Measurements from ENCODE around the gene MED17.

GRCh38 chr11:93784935-93785360, 866 bp downstream of the MED17 start:
- TF ChIP-seq CTCF (IDR thresholded peaks at IDR 0.05 in 2 of 3, conservative IDR thresholded peaks at IDR 0.05 in 1 of 3; ENCODE audit: control insufficient read depth in 2 of 3, extremely low read depth in 1 of 3, insufficient read depth in 1 of 3, low read depth in 3 of 3, low read length in 3 of 3): no peak
- no peak for TF ChIP-seq SP1 (IDR thresholded peaks at IDR 0.05; ENCODE audit: low read depth, low read length)
- TF ChIP-seq RCOR1 (conservative IDR thresholded peaks at IDR 0.05; ENCODE audit: low read depth, low read length): no peak
- TF ChIP-seq, protein P1, sequence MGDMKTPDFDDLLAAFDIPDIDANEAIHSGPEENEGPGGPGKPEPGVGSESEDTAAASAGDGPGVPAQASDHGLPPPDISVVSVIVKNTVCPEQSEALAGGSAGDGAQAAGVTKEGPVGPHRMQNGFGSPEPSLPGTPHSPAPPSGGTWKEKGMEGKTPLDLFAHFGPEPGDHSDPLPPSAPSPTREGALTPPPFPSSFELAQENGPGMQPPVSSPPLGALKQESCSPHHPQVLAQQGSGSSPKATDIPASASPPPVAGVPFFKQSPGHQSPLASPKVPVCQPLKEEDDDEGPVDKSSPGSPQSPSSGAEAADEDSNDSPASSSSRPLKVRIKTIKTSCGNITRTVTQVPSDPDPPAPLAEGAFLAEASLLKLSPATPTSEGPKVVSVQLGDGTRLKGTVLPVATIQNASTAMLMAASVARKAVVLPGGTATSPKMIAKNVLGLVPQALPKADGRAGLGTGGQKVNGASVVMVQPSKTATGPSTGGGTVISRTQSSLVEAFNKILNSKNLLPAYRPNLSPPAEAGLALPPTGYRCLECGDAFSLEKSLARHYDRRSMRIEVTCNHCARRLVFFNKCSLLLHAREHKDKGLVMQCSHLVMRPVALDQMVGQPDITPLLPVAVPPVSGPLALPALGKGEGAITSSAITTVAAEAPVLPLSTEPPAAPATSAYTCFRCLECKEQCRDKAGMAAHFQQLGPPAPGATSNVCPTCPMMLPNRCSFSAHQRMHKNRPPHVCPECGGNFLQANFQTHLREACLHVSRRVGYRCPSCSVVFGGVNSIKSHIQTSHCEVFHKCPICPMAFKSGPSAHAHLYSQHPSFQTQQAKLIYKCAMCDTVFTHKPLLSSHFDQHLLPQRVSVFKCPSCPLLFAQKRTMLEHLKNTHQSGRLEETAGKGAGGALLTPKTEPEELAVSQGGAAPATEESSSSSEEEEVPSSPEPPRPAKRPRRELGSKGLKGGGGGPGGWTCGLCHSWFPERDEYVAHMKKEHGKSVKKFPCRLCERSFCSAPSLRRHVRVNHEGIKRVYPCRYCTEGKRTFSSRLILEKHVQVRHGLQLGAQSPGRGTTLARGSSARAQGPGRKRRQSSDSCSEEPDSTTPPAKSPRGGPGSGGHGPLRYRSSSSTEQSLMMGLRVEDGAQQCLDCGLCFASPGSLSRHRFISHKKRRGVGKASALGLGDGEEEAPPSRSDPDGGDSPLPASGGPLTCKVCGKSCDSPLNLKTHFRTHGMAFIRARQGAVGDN (IDR thresholded peaks at IDR 0.05): no peak
- no peak for TF ChIP-seq DPF2 (IDR thresholded peaks at IDR 0.05)
- TF ChIP-seq, protein P2, sequence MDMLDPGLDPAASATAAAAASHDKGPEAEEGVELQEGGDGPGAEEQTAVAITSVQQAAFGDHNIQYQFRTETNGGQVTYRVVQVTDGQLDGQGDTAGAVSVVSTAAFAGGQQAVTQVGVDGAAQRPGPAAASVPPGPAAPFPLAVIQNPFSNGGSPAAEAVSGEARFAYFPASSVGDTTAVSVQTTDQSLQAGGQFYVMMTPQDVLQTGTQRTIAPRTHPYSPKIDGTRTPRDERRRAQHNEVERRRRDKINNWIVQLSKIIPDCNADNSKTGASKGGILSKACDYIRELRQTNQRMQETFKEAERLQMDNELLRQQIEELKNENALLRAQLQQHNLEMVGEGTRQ (IDR thresholded peaks at IDR 0.05; ENCODE audit: borderline replicate concordance, low read depth, low read length): no peak
- TF ChIP-seq POLR2A (IDR thresholded peaks at IDR 0.05; ENCODE audit: low read depth, low read length): no peak
- TF ChIP-seq TBL1XR1 (IDR thresholded peaks at IDR 0.05; ENCODE audit: low read depth, low read length): no peak

Measured in GM12878 (cell line).